ENCODE results near the gene CCNK. TPM values are rescaled to one million over a fixed set of nuclear protein-coding genes. Genes with fewer than 3 reads are reported as not detected.

Gene CCNK
- total and polyA plus RNA-seq, 2 of the 13 experiments (the other 11 are each of a cell fraction or from before 2014, with no cell fraction given) = 4.9 to 9.7 TPM

DNA sequence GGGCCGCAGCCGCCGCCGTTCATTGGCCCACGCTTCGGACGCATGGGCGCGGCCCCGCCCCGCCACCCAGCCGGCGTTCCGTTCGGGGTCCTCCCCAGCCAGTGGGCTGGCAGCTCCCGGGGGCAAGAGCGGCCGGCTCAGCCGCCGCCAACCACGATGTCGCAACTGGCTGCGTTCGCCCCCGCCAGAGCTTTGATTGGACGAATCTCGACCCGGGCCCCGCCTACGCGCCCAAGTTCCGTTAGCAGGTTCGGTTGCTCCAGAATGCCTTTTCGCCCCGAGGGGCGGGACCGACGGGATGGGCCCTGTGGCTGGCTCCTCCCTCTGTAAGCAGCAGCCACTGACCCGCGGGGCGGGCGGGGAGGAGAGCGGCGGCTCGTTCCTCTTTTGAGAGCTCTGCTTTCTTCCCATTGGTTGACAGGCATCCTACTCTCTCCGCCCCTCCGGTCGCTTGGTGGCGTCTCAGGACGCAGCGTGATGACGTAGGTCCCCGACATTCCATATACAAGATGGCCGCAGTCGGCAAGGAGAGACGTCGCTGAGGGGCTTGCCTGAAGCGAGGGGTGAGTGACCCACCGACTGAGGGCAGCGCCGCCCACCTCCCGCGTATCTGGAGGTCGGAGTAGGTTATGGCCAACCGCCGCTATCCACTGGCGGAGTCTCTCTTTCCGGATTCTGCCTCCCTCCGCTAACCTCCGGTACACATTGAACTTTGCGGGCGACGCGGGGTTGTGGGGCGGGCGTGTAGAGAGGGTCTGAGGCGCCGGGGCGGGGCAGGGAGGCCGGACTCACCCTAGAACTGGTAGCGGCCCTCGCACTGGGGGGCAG, at the start of gene CCNK (continued):
- TF ChIP-seq, protein P1, sequence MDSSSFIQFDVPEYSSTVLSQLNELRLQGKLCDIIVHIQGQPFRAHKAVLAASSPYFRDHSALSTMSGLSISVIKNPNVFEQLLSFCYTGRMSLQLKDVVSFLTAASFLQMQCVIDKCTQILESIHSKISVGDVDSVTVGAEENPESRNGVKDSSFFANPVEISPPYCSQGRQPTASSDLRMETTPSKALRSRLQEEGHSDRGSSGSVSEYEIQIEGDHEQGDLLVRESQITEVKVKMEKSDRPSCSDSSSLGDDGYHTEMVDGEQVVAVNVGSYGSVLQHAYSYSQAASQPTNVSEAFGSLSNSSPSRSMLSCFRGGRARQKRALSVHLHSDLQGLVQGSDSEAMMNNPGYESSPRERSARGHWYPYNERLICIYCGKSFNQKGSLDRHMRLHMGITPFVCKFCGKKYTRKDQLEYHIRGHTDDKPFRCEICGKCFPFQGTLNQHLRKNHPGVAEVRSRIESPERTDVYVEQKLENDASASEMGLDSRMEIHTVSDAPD (CRISPR knock-in tag; IDR thresholded peaks at IDR 0.05) = 0 out of 2 replicates have a peak, but pooled peaks have one; percentile 38
- TF ChIP-seq ZNF451 (CRISPR knock-in tag; IDR thresholded peaks at IDR 0.05) (0 out of 2 replicates have a peak, but pooled peaks have one; percentile 51), GATAD1 (CRISPR knock-in tag; IDR thresholded peaks at IDR 0.05) (peak; percentile 99), PAWR (CRISPR knock-in tag; IDR thresholded peaks at IDR 0.05; ENCODE audit: borderline replicate concordance) (no peak), ZNF333 (CRISPR knock-in tag; IDR thresholded peaks at IDR 0.05; ENCODE audit: borderline replicate concordance) (0 out of 2 replicates have a peak, but pooled peaks have one; percentile 14), SATB2 (CRISPR knock-in tag; IDR thresholded peaks at IDR 0.05) (no peak), ZKSCAN1 (IDR thresholded peaks at IDR 0.05; ENCODE audit: low read length) (0 out of 2 replicates have a peak, but pooled peaks have one; percentile 20), PHF5A (CRISPR knock-in tag; IDR thresholded peaks at IDR 0.05; ENCODE audit: low read depth, unreplicated experiment) (no peak), SP5 (CRISPR knock-in tag; IDR thresholded peaks at IDR 0.05; ENCODE audit: borderline replicate concordance, low read depth) (peak; percentile 64; the same call in 1 of the 2 replicates), GATAD2A (CRISPR knock-in tag; IDR thresholded peaks at IDR 0.05) (peak; percentile 53), MEF2D (CRISPR knock-in tag; IDR thresholded peaks at IDR 0.05) (peak; percentile 54; the same call in 1 of the 2 replicates), HDAC1 (CRISPR knock-in tag; IDR thresholded peaks at IDR 0.05) (peak; percentile 94), ZNF781 (CRISPR knock-in tag; IDR thresholded peaks at IDR 0.05; ENCODE audit: borderline replicate concordance, not compliant biosample characterization) (peak; percentile 19), PHF20 (CRISPR knock-in tag; IDR thresholded peaks at IDR 0.05) (peak; percentile 91), ZNF792 (CRISPR knock-in tag; IDR thresholded peaks at IDR 0.05) (no peak; the same call in 1 of the 2 replicates), JUND (CRISPR knock-in tag; IDR thresholded peaks at IDR 0.05) (peak; percentile 24; the same call in 1 of the 2 replicates), CENPX (CRISPR knock-in tag; IDR thresholded peaks at IDR 0.05) (no peak), KMT2B (CRISPR knock-in tag; IDR thresholded peaks at IDR 0.05) (peak; percentile 86), CBX1 (IDR thresholded peaks at IDR 0.05; ENCODE audit: low read depth) (peak; percentile 38), AGO1 (IDR thresholded peaks at IDR 0.05; ENCODE audit: low read depth, low read length, poor library complexity, severe bottlenecking) (peak; percentile 32)
- TF ChIP-seq, protein P2, sequence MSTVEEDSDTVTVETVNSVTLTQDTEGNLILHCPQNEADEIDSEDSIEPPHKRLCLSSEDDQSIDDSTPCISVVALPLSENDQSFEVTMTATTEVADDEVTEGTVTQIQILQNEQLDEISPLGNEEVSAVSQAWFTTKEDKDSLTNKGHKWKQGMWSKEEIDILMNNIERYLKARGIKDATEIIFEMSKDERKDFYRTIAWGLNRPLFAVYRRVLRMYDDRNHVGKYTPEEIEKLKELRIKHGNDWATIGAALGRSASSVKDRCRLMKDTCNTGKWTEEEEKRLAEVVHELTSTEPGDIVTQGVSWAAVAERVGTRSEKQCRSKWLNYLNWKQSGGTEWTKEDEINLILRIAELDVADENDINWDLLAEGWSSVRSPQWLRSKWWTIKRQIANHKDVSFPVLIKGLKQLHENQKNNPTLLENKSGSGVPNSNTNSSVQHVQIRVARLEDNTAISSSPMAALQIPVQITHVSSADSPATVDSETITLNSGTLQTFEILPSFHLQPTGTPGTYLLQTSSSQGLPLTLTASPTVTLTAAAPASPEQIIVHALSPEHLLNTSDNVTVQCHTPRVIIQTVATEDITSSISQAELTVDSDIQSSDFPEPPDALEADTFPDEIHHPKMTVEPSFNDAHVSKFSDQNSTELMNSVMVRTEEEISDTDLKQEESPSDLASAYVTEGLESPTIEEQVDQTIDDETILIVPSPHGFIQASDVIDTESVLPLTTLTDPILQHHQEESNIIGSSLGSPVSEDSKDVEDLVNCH (CRISPR knock-in tag; IDR thresholded peaks at IDR 0.05) = no peak
- TF ChIP-seq, protein P3, sequence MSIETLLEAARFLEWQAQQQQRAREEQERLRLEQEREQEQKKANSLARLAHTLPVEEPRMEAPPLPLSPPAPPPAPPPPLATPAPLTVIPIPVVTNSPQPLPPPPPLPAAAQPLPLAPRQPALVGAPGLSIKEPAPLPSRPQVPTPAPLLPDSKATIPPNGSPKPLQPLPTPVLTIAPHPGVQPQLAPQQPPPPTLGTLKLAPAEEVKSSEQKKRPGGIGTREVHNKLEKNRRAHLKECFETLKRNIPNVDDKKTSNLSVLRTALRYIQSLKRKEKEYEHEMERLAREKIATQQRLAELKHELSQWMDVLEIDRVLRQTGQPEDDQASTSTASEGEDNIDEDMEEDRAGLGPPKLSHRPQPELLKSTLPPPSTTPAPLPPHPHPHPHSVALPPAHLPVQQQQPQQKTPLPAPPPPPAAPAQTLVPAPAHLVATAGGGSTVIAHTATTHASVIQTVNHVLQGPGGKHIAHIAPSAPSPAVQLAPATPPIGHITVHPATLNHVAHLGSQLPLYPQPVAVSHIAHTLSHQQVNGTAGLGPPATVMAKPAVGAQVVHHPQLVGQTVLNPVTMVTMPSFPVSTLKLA (IDR thresholded peaks at IDR 0.05) = peak; percentile 17; the same call in 1 of the 2 replicates
- TF ChIP-seq, protein P4, sequence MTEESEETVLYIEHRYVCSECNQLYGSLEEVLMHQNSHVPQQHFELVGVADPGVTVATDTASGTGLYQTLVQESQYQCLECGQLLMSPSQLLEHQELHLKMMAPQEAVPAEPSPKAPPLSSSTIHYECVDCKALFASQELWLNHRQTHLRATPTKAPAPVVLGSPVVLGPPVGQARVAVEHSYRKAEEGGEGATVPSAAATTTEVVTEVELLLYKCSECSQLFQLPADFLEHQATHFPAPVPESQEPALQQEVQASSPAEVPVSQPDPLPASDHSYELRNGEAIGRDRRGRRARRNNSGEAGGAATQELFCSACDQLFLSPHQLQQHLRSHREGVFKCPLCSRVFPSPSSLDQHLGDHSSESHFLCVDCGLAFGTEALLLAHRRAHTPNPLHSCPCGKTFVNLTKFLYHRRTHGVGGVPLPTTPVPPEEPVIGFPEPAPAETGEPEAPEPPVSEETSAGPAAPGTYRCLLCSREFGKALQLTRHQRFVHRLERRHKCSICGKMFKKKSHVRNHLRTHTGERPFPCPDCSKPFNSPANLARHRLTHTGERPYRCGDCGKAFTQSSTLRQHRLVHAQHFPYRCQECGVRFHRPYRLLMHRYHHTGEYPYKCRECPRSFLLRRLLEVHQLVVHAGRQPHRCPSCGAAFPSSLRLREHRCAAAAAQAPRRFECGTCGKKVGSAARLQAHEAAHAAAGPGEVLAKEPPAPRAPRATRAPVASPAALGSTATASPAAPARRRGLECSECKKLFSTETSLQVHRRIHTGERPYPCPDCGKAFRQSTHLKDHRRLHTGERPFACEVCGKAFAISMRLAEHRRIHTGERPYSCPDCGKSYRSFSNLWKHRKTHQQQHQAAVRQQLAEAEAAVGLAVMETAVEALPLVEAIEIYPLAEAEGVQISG (CRISPR knock-in tag; IDR thresholded peaks at IDR 0.05) = peak; percentile 96

Data from HepG2 (cell line).